ENCODE data around the gene NLGN4Y. TPM values are rescaled to one million over a fixed set of nuclear protein-coding genes. Genes with fewer than 3 reads are reported as not detected.

NLGN4Y gene
- total and polyA plus RNA-seq, 10 of the 15 experiments (the other 5 are each of a cell fraction or from before 2014, with no cell fraction given) = not detected

DNA sequence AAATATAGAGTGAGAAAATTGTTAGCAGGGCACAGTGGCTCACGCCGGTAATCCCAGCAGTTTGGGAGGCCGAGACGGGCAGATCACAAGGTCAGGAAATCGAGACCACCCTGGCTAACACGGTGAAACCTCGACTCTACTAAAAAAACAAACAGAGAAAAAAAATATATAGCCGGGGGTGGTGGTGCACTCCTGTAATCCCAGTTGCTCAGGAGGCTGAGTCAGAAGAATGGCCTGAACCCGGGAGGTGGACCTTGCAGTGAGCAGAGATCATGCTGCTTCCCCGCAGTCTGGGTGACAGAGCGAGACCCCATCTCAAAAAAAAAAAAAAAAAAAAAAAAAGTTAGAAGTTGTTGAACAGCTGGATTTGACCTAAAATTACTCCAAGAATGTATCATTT is 269.3 kb downstream of the NLGN4Y start:
- H4K20me1 ChIP-seq (ENCODE audit: control insufficient read depth, insufficient read depth) = no peaks in the 10 kb centered on the region
- H3K4me2 ChIP-seq (ENCODE audit: control insufficient read depth, insufficient read depth) = no peak overlapping the region
- no CpG with 5 or more reads among the region's 11 CpGs for WGBS (ENCODE audit: insufficient coverage, insufficient replicate concordance, low lambda C conversion rate, missing lambda C conversion rate)
- H3K4me3 ChIP-seq = no peak overlapping the region
- ATAC-seq (no peak), DNase-seq (ENCODE audit: low read depth, low spot score) (no peak), FAIRE-seq (no peak)
- no peaks in the 10 kb centered on the region for H3K79me2 ChIP-seq (ENCODE audit: control insufficient read depth, insufficient read depth, low read length)
- H3K9me3 ChIP-seq (replicated peaks; ENCODE audit: control insufficient read depth, insufficient read depth, low read length) = no peaks in the 10 kb centered on the region
- no peaks in the 10 kb centered on the region for H3K27me3 ChIP-seq (replicated peaks in 1 of 2; ENCODE audit: control insufficient read depth in 2 of 2, insufficient read depth in 2 of 2, low read length in 1 of 2)
- intact Hi-C loops (cut with micrococcal nuclease; ENCODE audit: unreplicated experiment) = no loop called here
- CTCF ChIA-PET = no interaction called here
- H3K4me1 ChIP-seq (ENCODE audit: control insufficient read depth, insufficient read depth, low read length) = no peaks in the 10 kb centered on the region
- H3K9ac ChIP-seq (ENCODE audit: control insufficient read depth, insufficient read depth, low read length) = no peak overlapping the region
- RAD21 ChIA-PET (ENCODE audit: unreplicated experiment) = no interaction called here
- no TSS peak for BruUV-seq (replicated peaks)
- in situ Hi-C loops (cut with MboI) = no loop called here
- H3K36me3 ChIP-seq (ENCODE audit: control insufficient read depth in 2 of 2, insufficient read depth in 2 of 2, low read length in 1 of 2) = no peaks in the 10 kb centered on the region
- SMC1A ChIA-PET (ENCODE audit: uncharacterized antibody, unreplicated experiment) = no interaction called here
- POLR2A ChIA-PET = no interaction called here
- no peak overlapping the region for H3K27ac ChIP-seq (ENCODE audit: control insufficient read depth, insufficient read depth)
- no peak overlapping the region for H2AFZ ChIP-seq (ENCODE audit: control insufficient read depth, low read depth, low read length)
- TF ChIP-seq, protein P1, sequence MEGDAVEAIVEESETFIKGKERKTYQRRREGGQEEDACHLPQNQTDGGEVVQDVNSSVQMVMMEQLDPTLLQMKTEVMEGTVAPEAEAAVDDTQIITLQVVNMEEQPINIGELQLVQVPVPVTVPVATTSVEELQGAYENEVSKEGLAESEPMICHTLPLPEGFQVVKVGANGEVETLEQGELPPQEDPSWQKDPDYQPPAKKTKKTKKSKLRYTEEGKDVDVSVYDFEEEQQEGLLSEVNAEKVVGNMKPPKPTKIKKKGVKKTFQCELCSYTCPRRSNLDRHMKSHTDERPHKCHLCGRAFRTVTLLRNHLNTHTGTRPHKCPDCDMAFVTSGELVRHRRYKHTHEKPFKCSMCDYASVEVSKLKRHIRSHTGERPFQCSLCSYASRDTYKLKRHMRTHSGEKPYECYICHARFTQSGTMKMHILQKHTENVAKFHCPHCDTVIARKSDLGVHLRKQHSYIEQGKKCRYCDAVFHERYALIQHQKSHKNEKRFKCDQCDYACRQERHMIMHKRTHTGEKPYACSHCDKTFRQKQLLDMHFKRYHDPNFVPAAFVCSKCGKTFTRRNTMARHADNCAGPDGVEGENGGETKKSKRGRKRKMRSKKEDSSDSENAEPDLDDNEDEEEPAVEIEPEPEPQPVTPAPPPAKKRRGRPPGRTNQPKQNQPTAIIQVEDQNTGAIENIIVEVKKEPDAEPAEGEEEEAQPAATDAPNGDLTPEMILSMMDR (IDR thresholded peaks at IDR 0.05 in 2 of 3, conservative IDR thresholded peaks at IDR 0.05 in 1 of 3; ENCODE audit: control insufficient read depth in 2 of 3, extremely low read depth in 1 of 3, insufficient read depth in 1 of 3, low read depth in 3 of 3, low read length in 3 of 3) = no peak
- TF ChIP-seq, protein P2, sequence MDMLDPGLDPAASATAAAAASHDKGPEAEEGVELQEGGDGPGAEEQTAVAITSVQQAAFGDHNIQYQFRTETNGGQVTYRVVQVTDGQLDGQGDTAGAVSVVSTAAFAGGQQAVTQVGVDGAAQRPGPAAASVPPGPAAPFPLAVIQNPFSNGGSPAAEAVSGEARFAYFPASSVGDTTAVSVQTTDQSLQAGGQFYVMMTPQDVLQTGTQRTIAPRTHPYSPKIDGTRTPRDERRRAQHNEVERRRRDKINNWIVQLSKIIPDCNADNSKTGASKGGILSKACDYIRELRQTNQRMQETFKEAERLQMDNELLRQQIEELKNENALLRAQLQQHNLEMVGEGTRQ (IDR thresholded peaks at IDR 0.05; ENCODE audit: borderline replicate concordance, low read depth, low read length) = no peak
- TF ChIP-seq BMI1 (IDR thresholded peaks at IDR 0.05; ENCODE audit: borderline replicate concordance) (no peak), STAT3 (IDR thresholded peaks at IDR 0.05; ENCODE audit: low read depth, low read length) (no peak), WRNIP1 (IDR thresholded peaks at IDR 0.05; ENCODE audit: borderline replicate concordance, low read depth, low read length) (no peak), NR2C2 (IDR thresholded peaks at IDR 0.05; ENCODE audit: borderline replicate concordance, control insufficient read depth, insufficient read length, low read depth) (no peak), CHD4 (IDR thresholded peaks at IDR 0.05) (no peak), SMAD1 (IDR thresholded peaks at IDR 0.05; ENCODE audit: low read depth, partially characterized antibody) (no peak)
- TF ChIP-seq, protein P3, sequence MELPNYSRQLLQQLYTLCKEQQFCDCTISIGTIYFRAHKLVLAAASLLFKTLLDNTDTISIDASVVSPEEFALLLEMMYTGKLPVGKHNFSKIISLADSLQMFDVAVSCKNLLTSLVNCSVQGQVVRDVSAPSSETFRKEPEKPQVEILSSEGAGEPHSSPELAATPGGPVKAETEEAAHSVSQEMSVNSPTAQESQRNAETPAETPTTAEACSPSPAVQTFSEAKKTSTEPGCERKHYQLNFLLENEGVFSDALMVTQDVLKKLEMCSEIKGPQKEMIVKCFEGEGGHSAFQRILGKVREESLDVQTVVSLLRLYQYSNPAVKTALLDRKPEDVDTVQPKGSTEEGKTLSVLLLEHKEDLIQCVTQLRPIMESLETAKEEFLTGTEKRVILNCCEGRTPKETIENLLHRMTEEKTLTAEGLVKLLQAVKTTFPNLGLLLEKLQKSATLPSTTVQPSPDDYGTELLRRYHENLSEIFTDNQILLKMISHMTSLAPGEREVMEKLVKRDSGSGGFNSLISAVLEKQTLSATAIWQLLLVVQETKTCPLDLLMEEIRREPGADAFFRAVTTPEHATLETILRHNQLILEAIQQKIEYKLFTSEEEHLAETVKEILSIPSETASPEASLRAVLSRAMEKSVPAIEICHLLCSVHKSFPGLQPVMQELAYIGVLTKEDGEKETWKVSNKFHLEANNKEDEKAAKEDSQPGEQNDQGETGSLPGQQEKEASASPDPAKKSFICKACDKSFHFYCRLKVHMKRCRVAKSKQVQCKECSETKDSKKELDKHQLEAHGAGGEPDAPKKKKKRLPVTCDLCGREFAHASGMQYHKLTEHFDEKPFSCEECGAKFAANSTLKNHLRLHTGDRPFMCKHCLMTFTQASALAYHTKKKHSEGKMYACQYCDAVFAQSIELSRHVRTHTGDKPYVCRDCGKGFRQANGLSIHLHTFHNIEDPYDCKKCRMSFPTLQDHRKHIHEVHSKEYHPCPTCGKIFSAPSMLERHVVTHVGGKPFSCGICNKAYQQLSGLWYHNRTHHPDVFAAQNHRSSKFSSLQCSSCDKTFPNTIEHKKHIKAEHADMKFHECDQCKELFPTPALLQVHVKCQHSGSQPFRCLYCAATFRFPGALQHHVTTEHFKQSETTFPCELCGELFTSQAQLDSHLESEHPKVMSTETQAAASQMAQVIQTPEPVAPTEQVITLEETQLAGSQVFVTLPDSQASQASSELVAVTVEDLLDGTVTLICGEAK (IDR thresholded peaks at IDR 0.05; ENCODE audit: borderline replicate concordance) = no peak
- TF ChIP-seq, protein P4, sequence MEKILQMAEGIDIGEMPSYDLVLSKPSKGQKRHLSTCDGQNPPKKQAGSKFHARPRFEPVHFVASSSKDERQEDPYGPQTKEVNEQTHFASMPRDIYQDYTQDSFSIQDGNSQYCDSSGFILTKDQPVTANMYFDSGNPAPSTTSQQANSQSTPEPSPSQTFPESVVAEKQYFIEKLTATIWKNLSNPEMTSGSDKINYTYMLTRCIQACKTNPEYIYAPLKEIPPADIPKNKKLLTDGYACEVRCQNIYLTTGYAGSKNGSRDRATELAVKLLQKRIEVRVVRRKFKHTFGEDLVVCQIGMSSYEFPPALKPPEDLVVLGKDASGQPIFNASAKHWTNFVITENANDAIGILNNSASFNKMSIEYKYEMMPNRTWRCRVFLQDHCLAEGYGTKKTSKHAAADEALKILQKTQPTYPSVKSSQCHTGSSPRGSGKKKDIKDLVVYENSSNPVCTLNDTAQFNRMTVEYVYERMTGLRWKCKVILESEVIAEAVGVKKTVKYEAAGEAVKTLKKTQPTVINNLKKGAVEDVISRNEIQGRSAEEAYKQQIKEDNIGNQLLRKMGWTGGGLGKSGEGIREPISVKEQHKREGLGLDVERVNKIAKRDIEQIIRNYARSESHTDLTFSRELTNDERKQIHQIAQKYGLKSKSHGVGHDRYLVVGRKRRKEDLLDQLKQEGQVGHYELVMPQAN (conservative IDR thresholded peaks at IDR 0.05) = no peak
- TF ChIP-seq, protein P5, sequence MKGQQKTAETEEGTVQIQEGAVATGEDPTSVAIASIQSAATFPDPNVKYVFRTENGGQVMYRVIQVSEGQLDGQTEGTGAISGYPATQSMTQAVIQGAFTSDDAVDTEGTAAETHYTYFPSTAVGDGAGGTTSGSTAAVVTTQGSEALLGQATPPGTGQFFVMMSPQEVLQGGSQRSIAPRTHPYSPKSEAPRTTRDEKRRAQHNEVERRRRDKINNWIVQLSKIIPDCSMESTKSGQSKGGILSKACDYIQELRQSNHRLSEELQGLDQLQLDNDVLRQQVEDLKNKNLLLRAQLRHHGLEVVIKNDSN (IDR thresholded peaks at IDR 0.05; ENCODE audit: borderline replicate concordance, extremely low read length, insufficient read depth, low read depth, low read length) = no peak
- TF ChIP-seq, protein P6, sequence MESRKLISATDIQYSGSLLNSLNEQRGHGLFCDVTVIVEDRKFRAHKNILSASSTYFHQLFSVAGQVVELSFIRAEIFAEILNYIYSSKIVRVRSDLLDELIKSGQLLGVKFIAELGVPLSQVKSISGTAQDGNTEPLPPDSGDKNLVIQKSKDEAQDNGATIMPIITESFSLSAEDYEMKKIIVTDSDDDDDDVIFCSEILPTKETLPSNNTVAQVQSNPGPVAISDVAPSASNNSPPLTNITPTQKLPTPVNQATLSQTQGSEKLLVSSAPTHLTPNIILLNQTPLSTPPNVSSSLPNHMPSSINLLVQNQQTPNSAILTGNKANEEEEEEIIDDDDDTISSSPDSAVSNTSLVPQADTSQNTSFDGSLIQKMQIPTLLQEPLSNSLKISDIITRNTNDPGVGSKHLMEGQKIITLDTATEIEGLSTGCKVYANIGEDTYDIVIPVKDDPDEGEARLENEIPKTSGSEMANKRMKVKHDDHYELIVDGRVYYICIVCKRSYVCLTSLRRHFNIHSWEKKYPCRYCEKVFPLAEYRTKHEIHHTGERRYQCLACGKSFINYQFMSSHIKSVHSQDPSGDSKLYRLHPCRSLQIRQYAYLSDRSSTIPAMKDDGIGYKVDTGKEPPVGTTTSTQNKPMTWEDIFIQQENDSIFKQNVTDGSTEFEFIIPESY (IDR thresholded peaks at IDR 0.05) = no peak

Measured in GM12878 (cell line).